Retinal pigment epithelial cell (primary cell): ENCODE data around the gene PTPRR.

Source experiments
- DNase-seq: peaks from one replicate; pipeline ENCODE4 v3.0.0-alpha.2; 2010; ENCODE audit warnings: low read depth
- H3K4me3 ChIP-seq: 2 replicates; pipeline ENCODE4 v1.5.1; 2011; ENCODE audit warnings: mild to moderate bottlenecking, low read length, control low read depth, moderate library complexity
- TF ChIP-seq, protein P1 (sequence below): conservative IDR thresholded peaks from 2 replicates; pipeline ENCODE4 v1.5.1; 2011; ENCODE audit warnings: low read depth, low read length, control low read depth, inconsistent platforms

PTPRR gene

DNA sequence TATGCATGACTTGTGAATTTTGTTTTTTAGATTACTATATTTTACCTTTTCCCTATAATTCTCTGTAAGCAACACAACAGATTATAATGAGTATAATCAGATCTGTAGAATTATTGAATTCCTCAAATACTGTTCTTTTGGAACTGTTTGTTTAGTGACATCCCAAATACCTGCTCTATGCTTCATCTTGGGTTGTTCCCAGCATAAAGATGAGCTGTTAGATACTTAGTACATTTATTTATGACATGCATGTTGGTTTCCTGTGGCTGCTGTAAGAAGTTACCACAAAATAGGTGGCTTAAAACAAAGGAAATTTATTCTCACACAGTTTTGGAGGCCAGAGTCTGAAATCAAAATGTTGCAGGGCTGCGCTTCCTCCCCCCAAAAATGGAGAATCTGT, 78.4 kb downstream of the PTPRR start:
- TF ChIP-seq, protein P1, sequence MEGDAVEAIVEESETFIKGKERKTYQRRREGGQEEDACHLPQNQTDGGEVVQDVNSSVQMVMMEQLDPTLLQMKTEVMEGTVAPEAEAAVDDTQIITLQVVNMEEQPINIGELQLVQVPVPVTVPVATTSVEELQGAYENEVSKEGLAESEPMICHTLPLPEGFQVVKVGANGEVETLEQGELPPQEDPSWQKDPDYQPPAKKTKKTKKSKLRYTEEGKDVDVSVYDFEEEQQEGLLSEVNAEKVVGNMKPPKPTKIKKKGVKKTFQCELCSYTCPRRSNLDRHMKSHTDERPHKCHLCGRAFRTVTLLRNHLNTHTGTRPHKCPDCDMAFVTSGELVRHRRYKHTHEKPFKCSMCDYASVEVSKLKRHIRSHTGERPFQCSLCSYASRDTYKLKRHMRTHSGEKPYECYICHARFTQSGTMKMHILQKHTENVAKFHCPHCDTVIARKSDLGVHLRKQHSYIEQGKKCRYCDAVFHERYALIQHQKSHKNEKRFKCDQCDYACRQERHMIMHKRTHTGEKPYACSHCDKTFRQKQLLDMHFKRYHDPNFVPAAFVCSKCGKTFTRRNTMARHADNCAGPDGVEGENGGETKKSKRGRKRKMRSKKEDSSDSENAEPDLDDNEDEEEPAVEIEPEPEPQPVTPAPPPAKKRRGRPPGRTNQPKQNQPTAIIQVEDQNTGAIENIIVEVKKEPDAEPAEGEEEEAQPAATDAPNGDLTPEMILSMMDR = no peak
- H3K4me3 ChIP-seq = no peak overlapping the region
- no peak for DNase-seq

- H3K4me3 ChIP-seq = no peak overlapping the region
- DNase-seq = no peak
- TF ChIP-seq, protein P1 = no peak
Measured at GRCh38 chr12:70840656-70841350, 79.7 kb downstream of the PTPRR start.

DNA sequence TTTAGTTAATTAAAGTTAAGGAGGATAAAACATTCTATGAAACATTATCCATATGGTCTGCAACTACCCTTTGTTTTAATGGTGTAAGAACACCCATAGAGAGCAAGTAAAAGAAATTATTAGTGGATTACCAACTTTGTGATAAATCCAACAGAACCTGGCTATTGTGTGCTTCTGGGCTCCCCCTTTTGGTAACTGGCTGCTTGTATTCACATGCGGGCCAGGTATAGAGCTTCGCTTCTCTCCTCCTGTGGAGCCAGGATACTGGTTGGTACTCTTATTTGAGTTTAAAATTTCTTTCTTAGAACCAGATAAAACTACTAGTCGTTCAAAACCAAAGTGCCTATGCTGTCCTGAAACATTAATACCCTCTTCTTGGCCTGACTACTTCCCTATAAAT, 81.0 kb downstream of the PTPRR start:
- TF ChIP-seq, protein P1 = peak; percentile 30
- no peak overlapping the region for H3K4me3 ChIP-seq
- DNase-seq = no peak

DNA sequence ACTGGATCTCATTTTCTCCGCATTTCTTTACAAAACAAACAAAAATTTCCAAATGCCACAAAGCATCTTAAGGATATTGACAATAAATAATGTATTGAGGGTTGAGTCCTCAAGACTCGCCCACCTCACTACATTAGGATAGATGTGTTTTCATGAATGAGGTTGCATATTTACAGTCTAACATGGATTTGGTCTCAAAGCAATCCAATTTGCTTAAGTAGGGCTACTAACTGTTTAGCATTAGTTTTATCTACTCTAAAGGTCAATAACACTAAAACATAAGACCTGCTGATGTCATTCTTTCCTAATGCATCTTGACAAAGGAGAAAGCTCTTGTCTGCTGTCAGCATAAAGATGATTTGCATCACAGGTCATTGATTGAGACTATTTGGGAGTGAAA, 82.4 kb downstream of the PTPRR start:
- TF ChIP-seq, protein P1 = no peak
- no peak overlapping the region for H3K4me3 ChIP-seq
- no peak for DNase-seq

DNA sequence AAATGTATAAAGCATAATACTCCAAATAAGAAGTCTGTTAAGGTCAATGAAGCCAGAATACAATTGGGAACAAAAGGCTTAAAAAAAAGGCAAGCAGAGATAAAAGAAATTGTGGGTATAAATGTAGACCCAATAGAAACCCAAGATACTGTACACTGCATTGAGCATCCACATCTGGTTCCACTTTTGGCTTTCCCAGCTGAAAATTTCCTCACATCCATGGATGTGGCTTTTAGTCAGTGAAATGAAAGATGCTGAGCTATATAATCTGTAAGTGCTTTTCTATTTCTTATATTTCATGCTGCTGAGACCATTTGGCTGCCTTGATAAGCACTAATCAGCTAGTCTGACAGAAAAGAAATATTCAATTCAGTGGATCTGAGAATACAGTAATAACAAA, 83.5 kb downstream of the PTPRR start:
- no peak for DNase-seq
- TF ChIP-seq, protein P1 = no peak
- H3K4me3 ChIP-seq = no peak overlapping the region

- TF ChIP-seq, protein P1 = no peak
- no peak for DNase-seq
- no peak overlapping the region for H3K4me3 ChIP-seq
Measured at GRCh38 chr12:70835948-70836347, 84.6 kb downstream of the PTPRR start.

DNA sequence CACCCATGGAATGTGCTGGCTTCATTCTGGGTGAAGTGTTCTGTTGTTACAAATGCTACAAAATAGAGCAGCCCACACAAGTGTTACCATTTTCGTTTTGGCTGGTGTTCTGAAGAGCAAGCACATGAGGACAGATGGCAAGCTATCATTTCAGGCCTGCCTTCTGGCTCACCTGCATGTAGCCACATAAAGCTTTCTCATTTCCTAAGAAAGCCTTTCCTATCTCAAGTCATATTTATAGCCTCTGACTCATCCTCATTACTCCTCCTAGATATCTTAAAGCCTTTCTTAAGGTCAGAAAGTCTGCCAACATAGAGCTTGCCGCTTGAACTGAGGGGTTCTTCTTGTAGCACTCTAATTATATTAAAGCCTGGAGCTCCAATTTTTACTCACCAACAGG, 89.0 kb downstream of the PTPRR start:
- DNase-seq = peak; percentile 34
- TF ChIP-seq, protein P1 = no peak
- no peak overlapping the region for H3K4me3 ChIP-seq
